HEK293 (cell line): Measurements from ENCODE around the gene XKR7.

Source experiments
- BCL11A ChIP-seq: fragments of 450-650 bp; formaldehyde crosslinking; IDR thresholded peaks from 2 replicates; pipeline ENCODE4 v1.5.1; 2016; ENCODE audit warnings: low read depth, missing biosample characterization, missing genetic modification characterization
- GFI1B ChIP-seq: fragments of 450-650 bp; formaldehyde crosslinking; IDR thresholded peaks from 2 replicates; pipeline ENCODE4 v1.5.1; 2016; ENCODE audit warnings: missing biosample characterization, missing genetic modification characterization
- MEIS1 ChIP-seq: sonication (generic); formaldehyde crosslinking; IDR thresholded peaks from 2 replicates; pipeline ENCODE4 v1.8.1; 2022; ENCODE audit warnings: missing genetic modification reagents, mild to moderate bottlenecking, borderline replicate concordance
- MZF1 ChIP-seq: fragments of 450-650 bp; formaldehyde crosslinking; IDR thresholded peaks from 2 replicates; pipeline ENCODE4 v1.5.1; 2017; ENCODE audit warnings: missing biosample characterization, missing genetic modification characterization, borderline replicate concordance
- SALL2 ChIP-seq: fragments of 450-650 bp; formaldehyde crosslinking; IDR thresholded peaks from 2 replicates; pipeline ENCODE4 v1.5.0; 2017; ENCODE audit warnings: missing biosample characterization, mild to moderate bottlenecking, missing genetic modification characterization, borderline replicate concordance
- ZBTB7A ChIP-seq: fragments of 450-650 bp; formaldehyde crosslinking; IDR thresholded peaks from 2 replicates; pipeline ENCODE4 v1.5.1; 2016; ENCODE audit warnings: low read depth, missing biosample characterization, missing genetic modification characterization
- ZNF112 ChIP-seq: fragments of 450-650 bp; formaldehyde crosslinking; IDR thresholded peaks from 2 replicates; pipeline ENCODE4 v1.5.0; 2017; ENCODE audit warnings: missing biosample characterization, missing genetic modification characterization
- ZNF184 ChIP-seq: fragments of 450-650 bp; IDR thresholded peaks from 2 replicates; pipeline ENCODE4 v1.5.1; 2018; ENCODE audit warnings: missing biosample characterization, mild to moderate bottlenecking, missing genetic modification characterization
- ZNF202 ChIP-seq: fragments of 450-650 bp; formaldehyde crosslinking; IDR thresholded peaks from 2 replicates; pipeline ENCODE4 v1.5.1; 2016; ENCODE audit warnings: missing biosample characterization, missing genetic modification characterization, borderline replicate concordance
- ZNF350 ChIP-seq: fragments of 450-650 bp; formaldehyde crosslinking; IDR thresholded peaks from 2 replicates; pipeline ENCODE4 v1.5.0; 2017; ENCODE audit warnings: missing biosample characterization, mild to moderate bottlenecking, missing genetic modification characterization
- TF ChIP-seq, protein P1 (sequence below): fragments of 450-650 bp; formaldehyde crosslinking; IDR thresholded peaks from 2 replicates; pipeline ENCODE4 v1.5.1; 2016; ENCODE audit warnings: missing biosample characterization, missing genetic modification characterization
- TF ChIP-seq, protein P2 (sequence below): sonication (generic); formaldehyde crosslinking; IDR thresholded peaks from 2 replicates; pipeline ENCODE4 v1.8.1; 2022; ENCODE audit warnings: mild to moderate bottlenecking, moderate library complexity, missing genetic modification reagents

DNA sequence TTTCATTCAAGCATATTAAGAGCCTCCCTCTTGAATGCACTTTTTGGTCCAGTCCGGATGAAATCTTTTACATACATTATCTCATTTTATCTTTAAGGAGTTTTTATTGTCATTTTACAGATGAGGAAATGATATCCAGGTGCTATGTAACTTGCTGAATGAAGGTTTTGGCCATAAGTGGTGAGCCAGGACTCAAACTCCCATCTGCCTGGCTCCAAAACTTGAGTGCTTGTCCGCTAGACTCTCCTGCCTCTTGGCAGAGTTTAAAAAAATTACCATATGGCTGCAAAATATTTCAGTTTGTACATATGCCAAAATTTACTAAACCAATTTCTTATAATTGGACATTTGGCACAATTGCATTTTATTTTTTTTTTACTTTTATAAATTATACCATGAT is 28.3 kb upstream of the XKR7 start:
- TF ChIP-seq GFI1B (tag by site-specific recombination) (no peak), ZNF112 (no peak), ZNF202 (tag by site-specific recombination) (no peak), BCL11A (tag by site-specific recombination) (no peak), ZBTB7A (tag by site-specific recombination) (no peak), MEIS1 (CRISPR knock-in tag) (no peak), ZNF184 (tag by site-specific recombination) (no peak), MZF1 (no peak), ZNF350 (tag by site-specific recombination) (no peak), SALL2 (tag by site-specific recombination) (no peak)
- TF ChIP-seq, protein P1, sequence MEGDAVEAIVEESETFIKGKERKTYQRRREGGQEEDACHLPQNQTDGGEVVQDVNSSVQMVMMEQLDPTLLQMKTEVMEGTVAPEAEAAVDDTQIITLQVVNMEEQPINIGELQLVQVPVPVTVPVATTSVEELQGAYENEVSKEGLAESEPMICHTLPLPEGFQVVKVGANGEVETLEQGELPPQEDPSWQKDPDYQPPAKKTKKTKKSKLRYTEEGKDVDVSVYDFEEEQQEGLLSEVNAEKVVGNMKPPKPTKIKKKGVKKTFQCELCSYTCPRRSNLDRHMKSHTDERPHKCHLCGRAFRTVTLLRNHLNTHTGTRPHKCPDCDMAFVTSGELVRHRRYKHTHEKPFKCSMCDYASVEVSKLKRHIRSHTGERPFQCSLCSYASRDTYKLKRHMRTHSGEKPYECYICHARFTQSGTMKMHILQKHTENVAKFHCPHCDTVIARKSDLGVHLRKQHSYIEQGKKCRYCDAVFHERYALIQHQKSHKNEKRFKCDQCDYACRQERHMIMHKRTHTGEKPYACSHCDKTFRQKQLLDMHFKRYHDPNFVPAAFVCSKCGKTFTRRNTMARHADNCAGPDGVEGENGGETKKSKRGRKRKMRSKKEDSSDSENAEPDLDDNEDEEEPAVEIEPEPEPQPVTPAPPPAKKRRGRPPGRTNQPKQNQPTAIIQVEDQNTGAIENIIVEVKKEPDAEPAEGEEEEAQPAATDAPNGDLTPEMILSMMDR (tag by site-specific recombination): no peak
- TF ChIP-seq, protein P2, sequence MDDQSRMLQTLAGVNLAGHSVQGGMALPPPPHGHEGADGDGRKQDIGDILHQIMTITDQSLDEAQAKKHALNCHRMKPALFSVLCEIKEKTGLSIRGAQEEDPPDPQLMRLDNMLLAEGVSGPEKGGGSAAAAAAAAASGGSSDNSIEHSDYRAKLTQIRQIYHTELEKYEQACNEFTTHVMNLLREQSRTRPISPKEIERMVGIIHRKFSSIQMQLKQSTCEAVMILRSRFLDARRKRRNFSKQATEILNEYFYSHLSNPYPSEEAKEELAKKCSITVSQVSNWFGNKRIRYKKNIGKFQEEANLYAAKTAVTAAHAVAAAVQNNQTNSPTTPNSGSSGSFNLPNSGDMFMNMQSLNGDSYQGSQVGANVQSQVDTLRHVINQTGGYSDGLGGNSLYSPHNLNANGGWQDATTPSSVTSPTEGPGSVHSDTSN (CRISPR knock-in tag): no peak
